Activated CD8-positive, alpha-beta memory T cell treated with anti-CD3 and anti-CD28 coated beads for 4 hours (primary cell): ENCODE results near the gene BATF2.
"Not testable (repeated sequence)": the region's sequence is repeated elsewhere in the genome, so short reads cannot be mapped to it uniquely, and the experiment has no call there.

Experiments used
- DNase-seq, 2 donors: peaks; one replicate each; pipeline ENCODE4 v3.0.0-alpha.2; 2020; ENCODE audit warnings: low read depth in 2 of 2

Gene BATF2

DNA sequence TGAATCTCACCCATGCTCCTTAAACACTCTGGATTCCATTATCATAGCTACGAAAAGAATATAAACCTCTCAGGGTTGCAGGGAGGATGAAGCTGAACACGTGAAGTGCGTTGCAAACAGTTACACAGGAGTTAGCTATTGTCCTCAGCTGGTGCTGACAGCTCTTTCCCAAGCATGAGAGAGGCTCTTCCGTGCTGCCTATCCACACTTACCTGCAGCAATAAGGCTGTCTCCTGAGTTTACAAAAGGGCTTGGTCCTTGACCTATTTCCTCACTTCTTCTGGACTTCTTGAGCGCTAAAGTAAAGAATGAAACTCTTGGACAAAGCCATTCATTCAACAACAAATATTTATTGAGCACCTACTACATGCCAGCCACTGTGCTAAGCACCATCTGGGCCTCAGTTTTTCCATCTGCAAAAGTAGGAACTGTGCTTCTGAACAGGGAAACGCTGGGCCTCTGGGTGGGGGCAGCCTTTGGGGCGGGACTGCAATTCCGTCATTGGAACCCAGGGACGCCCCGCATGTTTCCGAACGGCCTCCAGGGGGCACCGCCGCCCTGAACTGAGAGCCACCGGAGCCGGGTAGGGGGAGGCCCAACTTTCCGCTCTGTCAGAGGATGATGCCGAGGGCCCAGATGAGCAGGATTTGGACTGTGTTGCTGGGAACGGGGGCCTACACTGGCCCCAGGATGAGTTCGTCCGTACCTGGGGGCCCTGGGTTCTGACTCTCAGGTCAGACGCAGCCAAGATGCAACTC, 16.5 kb upstream of the BATF2 start:
- DNase-seq: peak; percentile 81 to 84

DNA sequence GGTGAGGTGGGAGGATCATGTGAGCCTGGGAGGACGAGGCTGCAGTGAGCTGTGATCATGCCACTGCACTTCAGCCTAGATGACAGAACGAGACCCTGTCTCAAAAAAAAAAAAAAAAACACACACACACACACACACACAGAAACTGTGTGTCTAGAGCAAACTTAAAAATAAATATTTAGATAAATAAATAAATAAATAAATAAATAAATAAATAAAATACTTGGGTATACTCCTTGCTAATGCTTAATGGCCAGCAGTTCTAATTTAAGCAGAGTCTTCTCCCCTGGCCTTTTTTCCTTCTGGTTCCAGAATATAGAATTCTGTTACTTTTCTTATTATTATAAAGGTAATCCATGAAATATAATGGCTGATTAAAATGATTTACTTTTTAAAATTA, 12.1 kb upstream of the BATF2 start:
- DNase-seq: no peak

DNA sequence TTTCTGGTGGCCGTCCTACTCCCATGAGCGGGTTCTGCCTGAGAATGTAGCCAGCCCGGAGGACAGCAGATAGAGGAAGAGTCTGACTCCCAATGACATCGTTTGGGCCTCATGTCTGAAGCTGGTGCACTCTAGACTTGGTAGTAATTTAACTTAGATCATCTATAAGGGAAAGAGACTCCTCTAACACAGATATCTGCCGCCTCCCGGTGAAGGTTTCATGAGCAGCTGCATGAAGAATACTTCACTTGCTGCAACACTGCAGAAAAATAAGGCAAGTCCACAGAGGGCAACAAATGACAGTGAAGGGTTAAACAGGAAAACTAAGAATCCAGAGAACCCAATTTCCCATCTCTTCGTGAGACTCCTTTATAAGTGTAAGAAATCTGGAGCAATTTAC, 11.2 kb upstream of the BATF2 start:
- no peak for DNase-seq

DNA sequence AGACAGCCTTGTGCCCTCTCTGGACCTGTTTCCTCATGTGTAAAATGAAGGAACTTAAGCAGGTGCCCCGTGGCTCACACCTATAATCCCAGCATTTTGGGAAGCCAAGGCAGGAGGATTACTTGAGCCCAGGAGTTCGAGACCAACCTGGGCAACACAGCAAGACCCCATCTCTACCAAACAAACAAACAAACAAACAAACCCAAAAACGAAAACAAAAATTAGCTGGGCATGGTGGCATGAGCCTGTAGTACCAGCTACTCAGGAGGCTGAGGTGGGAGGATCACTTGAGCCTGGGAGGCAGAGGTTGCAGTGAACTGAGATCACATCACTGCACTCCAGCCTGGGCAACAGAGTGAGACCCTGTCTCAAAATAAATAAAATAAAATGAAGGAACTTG, 7.2 kb upstream of the BATF2 start:
- not testable (repeated sequence) for DNase-seq

DNA sequence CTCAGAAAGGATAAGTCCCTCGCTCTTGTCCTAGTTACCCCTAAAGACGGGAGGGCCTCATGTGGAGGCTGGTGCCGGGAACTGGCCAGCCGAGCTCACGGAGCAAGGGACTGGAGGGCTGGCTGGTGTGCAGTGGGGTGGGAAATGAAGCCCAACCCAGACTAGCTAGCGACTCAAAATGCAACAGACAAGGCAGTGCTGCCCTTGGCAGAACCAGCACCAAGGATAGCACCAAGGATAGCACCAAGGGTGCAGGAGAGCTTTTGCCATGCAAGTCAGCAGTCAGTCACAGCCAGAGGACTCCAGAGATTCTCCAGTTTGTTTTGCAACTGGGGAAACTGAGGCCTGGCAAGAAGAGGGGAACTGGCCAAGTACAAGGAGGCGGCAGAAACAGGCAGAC, 6.5 kb upstream of the BATF2 start:
- DNase-seq: no peak

DNA sequence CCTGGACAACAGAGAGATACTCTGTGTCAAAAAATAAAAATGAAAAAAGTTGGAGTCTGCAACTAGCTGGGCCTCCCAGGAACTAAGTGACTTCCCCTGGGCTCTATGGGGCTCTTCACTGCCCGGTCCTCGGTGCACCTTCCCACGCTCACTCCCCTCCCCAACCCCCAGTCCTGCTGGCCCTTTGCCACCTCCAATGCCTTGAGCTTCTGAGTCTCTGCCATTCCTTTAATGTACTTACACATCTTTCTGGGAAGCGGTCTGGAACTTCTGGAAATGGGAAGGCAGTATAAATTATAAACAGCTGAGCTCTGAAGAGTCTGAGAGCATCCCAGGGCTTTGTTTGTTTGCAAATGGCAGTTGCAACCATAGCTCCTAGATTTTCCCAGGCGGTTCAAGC, 5.9 kb upstream of the BATF2 start:
- no peak for DNase-seq

DNA sequence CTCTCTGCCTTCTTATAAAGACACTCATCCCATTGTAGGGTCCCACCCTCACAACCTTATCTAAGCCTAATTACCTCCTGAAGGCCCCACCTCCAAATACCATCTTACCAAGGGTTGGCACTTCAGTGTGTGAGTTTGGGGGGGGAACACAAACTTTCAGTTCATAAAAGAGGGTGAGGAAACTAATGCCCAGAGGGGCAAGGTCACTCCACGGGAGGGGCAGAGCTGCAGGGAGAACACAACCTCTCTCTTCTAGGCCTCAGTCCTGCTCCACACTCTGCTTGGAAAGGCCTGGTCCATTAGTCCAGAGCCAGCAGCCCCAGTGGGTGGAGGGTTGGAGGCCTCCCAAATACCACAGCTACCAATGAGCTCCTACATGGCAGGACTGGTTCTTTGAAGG, 2.7 kb upstream of the BATF2 start:
- no peak for DNase-seq

DNA sequence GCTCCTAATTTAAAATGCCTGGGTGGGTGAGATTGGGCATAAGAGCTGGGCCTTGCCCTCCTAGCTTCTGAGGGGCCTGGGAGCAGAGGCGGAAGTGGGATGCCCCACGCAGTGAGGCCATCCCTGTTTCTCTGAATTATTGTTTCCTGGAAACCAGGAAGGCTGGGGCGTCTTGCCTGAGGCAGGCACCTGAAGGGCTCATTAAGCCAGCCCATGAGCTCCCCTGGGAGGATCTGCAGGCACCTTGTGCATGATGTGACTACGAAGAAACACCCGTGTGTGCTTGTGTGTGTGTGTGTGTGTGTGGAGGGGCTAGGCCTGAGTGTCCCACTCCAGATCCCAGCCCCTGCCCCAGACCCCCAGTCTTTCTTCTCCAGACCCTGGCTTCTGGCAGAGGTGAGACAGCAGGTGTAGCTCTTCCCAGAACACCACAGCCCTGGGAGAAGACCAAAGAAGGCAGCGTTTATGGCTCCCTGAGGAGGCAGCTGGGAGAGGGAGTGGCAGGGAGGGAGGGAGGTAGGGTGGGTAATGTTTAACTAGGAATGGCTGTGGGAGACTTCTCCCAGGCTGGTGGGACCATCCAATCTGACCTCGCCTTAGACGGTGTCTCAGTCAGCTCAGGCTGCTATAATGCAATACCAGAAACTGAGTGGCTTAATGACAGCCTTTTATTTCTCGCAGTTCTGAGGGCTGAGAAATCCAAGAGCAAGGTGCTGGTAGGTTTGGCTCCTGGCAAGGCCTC, 2.1 kb upstream of the BATF2 start:
- no peak for DNase-seq

DNA sequence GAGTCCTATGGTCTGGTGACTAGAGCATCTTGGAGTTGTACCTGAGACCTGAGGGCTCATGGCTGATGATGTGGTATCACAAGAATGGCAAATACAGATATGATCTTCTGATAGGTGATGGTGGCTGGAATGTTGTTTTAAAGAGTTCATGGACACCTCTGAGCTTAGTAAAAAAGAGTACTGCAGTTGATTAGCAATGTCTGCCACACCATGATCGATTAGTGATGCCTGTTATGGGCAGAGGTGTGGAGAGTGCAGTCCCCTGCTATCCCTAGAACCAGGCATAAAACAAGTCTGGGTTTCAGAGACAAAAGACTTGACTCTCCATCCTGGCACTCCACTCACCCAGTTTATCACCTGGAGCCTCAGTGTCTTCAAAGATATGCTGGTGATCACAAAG, 1.4 kb upstream of the BATF2 start:
- no peak for DNase-seq

DNA sequence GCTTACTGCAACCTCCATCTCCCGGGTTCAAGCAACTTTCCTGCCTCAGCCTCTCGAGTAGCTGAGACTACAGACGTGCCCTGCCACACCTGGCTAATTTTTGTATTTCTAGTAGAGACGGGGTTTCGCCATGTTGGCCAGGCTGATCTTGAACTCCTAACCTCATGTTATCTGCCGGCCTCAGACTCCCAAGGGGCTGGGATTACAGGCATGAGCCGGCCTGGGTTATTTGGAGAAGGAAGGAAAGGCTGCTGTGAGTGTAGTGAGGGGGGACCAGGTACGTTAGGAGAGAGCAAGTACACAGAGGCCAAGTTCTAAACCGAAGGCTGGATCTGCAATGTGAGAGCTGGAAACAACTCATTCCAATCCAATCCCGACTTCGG, 453 bp downstream of the BATF2 start:
- DNase-seq: no peak

DNA sequence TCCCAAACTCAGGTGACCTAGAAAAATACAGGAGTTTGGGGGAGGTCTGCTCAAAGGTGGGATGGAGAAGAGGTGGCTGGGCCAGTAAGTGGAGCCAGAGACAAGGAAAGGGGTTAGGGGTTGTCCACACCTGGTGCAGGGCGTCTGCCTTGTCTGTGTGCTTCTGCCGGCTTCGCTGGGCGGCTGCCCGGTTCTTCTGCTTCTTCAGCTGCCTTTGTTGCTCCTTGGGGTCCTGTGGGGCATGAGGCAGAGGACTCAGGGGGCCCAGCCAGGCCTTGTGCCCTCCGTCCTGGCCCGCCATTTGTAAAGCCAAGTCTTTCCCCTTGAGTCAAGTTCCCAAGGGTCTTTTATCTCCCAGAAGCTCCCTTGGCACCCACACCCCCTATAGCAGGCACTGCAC, 2.5 kb downstream of the BATF2 start:
- no peak for DNase-seq

DNA sequence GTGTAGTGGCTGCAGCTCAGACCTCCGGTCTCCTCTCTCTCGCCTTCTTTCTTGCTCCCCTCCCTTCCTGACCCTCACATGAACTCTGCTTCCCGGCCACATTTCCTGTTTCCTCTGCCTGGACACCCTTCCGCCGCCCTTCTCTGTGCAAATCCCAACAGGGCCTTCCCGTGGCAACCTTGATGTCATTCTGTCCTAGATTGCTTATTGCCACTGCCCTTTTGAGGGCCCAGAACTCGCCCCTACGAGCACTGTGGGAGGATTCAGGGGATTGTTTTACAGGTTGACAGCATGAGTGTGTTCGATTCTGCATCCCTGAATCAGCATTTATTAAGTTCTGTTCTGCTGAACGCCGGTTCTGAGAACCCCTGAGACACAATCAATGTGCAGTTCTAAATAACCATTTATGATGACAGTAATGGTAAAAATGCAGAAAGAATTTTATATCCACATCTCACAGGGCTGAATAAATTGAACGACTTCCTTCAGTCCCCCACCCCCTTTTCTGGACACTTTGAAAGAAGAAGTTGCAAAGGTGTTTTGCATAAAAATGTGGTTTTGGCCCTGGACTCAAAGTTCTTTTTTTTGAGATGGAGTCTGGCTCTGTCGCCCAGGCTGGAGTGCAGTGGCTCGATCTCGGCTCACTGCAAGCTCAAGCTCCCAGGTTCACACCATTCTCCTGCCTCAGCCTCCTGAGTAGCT, 6.4 kb downstream of the BATF2 start:
- DNase-seq: no peak

DNA sequence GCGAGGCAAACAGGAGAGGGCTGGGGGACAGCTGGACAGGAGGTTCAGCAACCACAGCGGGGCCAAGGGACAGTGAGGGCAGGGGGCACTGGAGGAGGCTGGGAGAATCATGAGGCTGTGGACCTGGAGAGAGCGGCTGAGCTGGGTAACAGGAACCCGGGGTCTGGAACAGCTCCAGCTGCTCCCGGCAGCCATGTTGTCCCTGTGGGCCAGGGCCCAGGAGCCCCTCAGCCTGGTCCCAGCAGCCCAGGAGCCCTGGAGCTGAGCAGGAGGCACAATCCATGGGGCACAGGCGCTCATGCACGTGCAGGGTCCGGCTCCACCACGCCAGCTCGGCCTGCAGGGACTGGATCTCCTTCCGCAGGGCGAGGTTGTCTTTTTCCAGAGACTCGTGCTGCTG, 7.4 kb downstream of the BATF2 start:
- no peak for DNase-seq

DNA sequence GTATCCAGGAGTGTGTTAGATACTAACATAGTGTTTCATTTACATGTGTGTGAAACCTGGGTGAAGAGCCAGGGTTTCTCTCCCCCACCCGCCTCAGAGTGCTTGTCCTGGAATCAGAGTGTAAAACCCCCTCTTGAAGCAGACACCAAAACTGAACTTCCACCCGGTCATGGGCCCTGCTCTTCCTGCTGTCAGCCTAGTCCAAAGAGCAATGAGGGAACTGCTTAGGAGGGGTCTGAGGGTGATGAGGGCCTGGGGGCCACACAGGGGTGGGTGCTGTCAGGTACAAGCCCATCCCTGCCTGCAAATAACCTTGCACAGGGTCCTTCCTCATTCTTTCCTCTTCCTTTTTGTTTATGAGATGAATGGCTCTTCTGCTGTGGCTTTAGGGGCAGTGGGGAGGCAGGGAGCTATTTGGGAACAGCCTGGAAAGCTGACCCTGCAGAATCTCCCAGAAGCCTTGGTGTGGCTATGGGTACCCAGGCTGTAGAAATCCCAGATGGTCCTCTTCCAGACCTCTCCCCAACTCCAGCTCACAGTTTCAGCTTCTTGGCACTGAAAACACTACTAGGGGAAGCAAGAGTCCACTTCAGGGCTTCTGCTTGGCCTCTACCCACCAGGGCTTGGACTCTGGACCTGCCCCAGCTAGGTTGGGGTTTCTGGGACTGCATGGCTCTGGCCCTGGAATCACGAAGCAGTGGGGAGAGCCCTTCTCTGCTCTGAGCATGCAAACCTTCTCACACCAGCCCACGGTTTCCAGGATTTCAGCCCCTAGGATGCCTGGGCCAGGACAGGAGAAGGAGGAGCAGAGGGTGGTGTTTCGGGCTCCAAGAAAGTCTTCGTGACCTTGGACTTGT, 8.5 kb downstream of the BATF2 start:
- DNase-seq: no peak

DNA sequence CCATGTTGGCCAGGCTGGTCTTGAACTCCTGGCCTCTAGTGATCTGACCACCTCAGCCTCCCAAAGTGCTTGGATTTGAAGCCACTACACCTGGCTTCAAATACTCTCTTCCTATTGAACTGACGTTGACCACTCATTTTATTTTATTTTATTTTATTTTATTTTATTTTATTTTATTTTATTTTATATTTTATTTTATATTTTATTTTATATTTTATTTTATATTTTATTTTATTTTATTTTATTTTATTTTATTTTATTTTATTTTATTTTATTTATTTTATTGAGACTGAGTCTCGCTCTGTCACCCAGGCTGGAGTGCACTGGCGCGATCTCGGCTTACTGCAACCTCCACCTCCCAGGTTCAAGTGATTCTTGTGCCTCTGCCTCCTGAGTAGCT, 13.4 kb downstream of the BATF2 start:
- DNase-seq: not testable (repeated sequence)

DNA sequence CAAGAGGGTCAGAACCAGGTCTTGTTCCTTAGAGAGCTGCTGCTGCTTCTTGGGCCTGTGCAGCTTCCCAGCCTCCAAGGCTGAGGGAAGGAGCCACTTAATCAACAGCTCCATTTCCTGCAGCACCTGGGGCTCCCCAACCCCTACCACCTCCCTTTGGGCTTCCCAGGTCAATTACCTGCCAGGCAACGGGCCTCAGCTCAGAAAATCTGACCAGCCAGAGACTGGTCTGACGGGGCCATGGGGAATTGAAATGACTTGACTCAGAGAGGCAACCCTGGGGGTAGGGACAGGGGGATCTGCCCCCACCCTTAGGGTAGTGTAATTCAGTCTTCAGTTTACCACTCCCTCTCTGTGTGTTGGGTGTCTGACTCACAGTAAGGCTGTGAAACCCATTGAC, 20.1 kb downstream of the BATF2 start:
- no peak for DNase-seq

DNA sequence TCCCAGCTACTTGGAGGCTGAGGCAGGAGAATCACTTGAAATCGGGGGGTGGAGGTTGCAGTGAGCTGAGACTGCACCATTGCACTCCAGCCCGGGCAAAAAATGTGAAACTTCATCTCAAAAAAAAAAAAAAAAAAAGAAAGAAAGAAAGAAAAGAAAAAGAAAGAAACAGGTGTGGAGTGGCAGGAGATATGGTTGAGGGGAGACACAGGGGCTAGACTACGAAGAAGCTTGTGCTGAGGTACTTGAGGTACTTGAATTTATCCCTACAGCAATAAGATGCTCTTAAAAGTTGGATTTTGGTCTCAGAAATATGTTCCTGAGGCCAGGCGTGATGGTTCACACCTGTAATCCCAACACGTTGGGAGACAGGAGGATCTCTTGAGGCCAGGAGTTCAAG, 22.6 kb downstream of the BATF2 start:
- no peak for DNase-seq

DNA sequence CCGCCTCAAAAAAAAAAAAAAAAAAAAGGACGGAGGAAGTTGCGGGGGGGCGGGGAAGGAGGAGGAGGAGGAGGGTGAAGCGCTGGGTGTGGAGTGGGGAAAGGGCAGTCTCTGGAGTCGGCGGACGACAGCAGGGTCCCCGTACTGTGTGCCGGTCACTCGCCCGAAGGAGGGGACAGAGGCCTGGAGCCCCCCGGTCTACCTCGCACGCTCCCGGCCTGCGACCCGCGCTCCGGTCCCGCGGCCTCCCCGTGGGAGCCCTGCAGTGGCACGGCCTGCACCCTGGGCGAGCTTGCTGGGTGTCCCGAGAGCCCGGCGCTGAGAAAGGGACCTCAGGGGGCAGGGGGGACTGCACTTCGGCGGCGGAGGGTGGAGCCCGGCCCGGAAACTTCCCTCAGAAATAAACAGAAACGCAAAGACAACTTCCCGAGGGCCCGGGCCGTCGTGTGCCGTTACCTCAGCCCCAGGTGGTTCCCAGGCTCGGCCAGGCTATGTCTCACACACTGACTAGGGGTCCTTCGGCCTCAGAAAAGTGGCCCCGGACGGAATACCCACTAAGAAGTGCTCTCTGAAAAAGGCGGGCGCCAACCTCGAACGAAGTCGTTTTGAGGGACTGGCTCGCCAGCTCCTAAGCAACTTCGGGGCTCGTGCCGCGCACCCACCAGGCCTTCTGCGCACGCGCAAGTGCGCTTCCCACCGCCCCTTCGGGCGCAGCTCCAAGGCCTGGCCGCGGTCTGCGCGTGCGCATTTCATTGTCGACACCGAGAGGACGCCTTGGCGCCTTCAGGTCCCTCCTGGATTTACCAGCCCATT, 25.1 kb downstream of the BATF2 start, which contains the start of gene MAJIN:
Gene MAJIN, minus strand, starts transcription at position 688 of the 813 bp plus-strand sequence. CDS start 12,703 bp downstream, outside the sequence.
- DNase-seq: peak; percentile 70 to 75

DNA sequence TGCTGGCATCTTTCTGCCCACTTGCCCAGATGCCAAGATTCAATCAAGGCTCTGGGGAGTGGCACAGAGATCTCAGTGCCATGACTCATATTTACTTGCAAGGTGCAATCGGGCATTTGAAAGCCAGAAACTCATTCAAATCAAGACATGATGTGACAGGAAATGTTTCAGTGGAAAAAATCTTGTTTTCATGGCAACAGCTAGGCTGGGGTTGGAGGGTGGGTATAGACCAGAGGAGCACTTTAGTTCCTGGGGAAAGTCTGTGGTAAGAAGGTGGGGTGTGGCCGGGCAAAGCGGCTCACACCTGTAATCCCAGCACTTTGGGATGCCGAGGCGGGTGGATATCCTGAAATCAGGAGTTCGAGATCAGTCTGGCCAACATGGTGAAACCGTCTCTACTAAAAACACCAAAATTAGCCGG, 26.0 kb downstream of the BATF2 start:
- no peak for DNase-seq

DNA sequence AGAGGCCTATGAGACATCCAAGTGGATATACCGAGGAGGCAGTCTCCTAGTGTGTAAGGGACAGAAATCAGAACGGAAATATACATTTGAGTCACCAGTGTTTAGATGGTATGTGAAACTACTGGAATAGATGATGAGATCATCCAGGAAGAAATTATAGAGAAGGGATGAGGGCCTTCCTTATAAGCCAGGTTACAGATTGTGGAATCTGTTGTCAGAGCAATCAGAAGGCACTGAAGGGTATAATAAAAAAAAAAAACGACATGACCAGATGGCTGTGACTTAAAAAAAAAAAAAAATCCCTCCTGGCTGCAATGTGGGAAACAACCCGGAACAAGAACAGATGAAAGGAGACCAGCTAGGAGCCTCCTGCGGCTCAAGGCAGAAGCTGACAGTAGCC, 27.6 kb downstream of the BATF2 start:
- DNase-seq: no peak

DNA sequence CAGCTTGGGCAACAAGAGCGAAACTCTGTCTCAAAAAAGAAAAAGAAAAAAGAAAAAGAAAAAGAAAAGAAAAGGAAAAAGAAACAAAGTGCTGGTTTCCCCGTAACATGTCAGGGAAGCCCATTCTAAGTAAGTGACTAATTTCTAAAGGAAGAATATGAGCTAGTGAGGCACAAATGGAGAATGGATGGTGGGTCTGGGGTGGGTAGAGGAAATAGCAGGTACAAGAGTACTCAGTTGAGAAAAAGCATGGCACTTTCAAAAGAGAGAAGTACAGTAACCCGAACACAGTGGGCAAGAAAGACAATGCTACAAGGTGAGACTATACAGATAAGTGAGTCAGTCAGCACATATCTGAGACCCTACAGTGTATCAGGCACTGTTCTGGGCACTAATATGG, 29.4 kb downstream of the BATF2 start:
- no peak for DNase-seq
